Cardiac fibroblast (primary cell): ENCODE measurements around the gene IDNK.

Experiments used
- DNase-seq, 2 donors: peaks; one replicate each; pipeline versions ENCODE4 v3.0.0 to v3.0.0-alpha.2; 2010; ENCODE audit warnings: low read depth in 2 of 2
- H3K4me3 ChIP-seq, 2 donors: replicated peaks in 1 of 2; 1 replicate in 1 of 2; 2 replicates in 1 of 2; pipeline ENCODE4 v1.5.1; 2011; ENCODE audit warnings: low read depth in 2 of 2, low read length in 2 of 2, mild to moderate bottlenecking in 2 of 2, moderate library complexity in 1 of 2
- TF ChIP-seq, protein P1 (sequence below): IDR thresholded peaks from one replicate; pipeline ENCODE4 v1.5.1; 2011; ENCODE audit warnings: low read depth, mild to moderate bottlenecking, low read length, inconsistent platforms

IDNK gene

GRCh38 chr9:83622433-83622938 is 457 bp upstream of the IDNK start:
- TF ChIP-seq, protein P1, sequence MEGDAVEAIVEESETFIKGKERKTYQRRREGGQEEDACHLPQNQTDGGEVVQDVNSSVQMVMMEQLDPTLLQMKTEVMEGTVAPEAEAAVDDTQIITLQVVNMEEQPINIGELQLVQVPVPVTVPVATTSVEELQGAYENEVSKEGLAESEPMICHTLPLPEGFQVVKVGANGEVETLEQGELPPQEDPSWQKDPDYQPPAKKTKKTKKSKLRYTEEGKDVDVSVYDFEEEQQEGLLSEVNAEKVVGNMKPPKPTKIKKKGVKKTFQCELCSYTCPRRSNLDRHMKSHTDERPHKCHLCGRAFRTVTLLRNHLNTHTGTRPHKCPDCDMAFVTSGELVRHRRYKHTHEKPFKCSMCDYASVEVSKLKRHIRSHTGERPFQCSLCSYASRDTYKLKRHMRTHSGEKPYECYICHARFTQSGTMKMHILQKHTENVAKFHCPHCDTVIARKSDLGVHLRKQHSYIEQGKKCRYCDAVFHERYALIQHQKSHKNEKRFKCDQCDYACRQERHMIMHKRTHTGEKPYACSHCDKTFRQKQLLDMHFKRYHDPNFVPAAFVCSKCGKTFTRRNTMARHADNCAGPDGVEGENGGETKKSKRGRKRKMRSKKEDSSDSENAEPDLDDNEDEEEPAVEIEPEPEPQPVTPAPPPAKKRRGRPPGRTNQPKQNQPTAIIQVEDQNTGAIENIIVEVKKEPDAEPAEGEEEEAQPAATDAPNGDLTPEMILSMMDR: no peak
- DNase-seq: no peak
- H3K4me3 ChIP-seq: peak overlapping the region; percentile 64 to 71

DNA sequence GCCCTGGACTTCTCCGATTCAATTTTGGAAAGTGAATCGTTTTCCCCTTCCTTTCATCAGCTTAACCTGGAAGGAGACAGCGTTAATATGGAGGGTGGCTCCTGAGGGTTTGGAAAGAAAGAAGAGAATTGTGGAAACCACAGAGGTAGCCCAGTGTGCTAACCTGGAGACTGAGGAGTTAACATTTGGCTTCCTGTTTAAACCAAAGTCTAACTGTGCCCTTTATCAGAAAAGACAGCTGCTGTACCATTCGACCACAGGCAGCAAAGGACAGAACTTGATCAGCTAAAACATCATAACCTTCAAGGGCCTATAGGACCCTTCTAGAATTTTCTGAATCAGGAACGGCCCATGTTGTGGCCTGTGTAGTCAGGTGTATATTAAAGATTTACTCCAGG is 735 bp downstream of the IDNK start:
- TF ChIP-seq, protein P1: no peak
- peak overlapping the region; percentile 64 to 71 for H3K4me3 ChIP-seq
- no peak for DNase-seq

- no peak for DNase-seq
- TF ChIP-seq, protein P1: no peak
- H3K4me3 ChIP-seq: no peak overlapping the region
Observed at GRCh38 chr9:83625178-83625577, 2.2 kb downstream of the IDNK start.

DNA sequence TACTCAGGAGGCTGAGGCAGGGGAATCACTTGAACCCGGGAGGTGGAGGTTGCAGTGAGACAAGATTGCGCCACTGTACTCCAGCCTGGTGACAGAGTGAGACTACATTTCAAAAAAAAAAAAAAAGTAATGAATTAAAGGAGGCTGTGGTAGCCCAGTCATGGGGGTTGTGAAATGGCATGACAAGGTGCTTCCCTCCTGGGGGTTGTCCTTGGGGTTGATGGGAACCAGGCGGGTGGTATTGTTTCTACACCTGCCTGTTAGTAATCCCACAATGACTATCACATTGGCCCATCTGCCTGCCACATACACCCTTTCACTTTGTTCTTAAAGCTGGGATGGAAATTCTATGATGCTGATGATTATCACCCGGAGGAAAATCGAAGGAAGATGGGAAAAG is 5.6 kb downstream of the IDNK start:
- no peak for DNase-seq
- TF ChIP-seq, protein P1: no peak
- no peak overlapping the region for H3K4me3 ChIP-seq

- TF ChIP-seq, protein P1: no peak
- H3K4me3 ChIP-seq: no peak overlapping the region
- DNase-seq: no peak
Observed at GRCh38 chr9:83629433-83630104, 6.6 kb downstream of the IDNK start.

DNA sequence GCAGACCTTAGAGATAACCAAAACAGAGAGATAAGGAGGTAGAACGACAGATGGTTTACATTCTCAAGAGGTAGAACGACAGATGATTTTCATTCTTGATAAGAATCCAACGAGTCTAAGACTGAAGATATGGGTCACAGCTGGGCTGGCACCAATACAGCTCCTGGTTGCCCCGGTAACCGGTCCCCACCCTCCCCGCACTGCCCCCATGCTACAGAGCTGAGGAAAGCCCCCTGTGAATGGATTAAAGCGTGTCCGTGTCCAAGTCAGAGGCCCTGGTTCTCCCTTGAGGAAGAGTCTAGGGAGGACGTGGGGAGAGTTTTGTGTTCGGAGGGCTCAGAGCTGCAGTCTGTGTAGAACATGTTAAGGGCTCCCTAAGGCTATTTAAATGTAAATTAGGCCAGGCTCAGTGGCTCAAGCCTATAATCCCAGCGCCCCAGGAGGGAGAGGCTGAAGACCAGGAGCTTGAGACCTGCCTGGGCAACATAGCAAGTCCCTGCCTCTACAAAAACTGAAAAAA is 8.1 kb downstream of the IDNK start:
- no peak for DNase-seq
- H3K4me3 ChIP-seq: no peak overlapping the region
- TF ChIP-seq, protein P1: no peak
